Activated naive CD4-positive, alpha-beta T cell treated with anti-CD3 and anti-CD28 coated beads, Interleukin-2, amount 50 U/mL, for 16 hours (primary cell): ENCODE data around the gene USP11.

Source experiments
- DNase-seq: peaks from one replicate; pipeline ENCODE4 v3.0.0-alpha.2; 2020

The USP11 gene

DNA sequence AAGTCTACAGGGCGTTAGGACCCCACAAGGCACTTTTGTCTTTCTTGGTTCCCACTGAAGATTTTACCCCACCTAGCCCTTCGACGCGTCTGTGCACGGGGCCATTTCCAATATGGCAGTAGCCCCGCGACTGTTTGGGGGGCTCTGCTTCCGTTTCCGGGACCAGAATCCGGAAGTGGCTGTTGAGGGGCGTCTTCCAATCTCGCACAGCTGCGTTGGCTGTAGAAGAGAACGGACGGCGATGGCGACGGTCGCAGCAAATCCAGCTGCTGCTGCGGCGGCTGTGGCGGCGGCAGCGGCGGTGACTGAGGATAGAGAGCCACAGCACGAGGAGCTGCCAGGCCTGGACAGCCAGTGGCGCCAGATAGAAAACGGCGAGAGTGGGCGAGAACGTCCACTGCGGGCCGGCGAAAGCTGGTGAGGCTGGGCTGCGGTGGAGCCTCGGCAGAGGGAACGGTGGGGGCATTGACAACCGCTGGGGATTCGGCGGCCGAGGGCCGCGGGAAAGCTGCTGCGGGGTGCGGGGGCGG is at the start of gene USP11:
USP11 (plus strand) TSS at position 207 of the 530 bp plus-strand sequence; CDS start at position 242, 35 bp downstream.
- DNase-seq = peak; percentile 29

DNA sequence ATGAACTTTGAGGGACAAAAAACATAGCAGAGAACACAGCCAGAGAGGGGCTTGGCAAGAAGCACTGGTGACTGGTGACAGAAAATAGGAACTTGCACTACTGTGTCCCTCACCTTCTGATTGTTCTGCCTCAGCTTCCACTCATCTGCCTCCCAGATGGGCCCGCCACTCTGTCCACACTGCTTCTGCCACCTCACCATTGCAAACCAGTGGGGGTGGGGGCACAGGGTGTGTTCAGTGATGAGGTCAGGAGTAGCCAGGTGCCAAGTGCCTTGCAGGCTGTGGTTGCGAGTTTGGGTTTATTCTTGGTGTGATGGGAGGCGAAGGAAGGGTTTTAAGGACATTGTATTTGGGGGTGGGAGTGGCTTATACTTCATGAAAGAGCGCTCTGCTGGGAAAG is 48.3 kb upstream of the USP11 start:
- DNase-seq = no peak

DNA sequence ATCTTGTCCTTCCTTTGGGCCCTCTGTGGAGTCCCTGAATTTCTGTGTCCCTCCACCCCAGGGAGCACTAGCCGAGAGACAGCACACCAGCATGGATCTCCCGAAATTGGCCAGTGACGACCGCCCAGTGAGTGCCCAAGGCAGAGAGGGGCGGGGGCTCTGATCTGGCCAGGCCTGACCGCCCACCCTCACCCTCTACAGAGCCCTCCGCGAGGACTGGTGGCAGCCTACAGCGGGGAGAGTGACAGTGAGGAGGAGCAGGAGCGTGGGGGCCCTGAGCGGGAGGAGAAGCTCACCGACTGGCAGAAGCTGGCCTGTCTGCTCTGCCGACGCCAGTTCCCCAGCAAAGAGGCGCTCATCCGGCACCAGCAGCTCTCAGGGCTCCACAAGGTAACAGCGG is 47.6 kb upstream of the USP11 start:
- DNase-seq = no peak

DNA sequence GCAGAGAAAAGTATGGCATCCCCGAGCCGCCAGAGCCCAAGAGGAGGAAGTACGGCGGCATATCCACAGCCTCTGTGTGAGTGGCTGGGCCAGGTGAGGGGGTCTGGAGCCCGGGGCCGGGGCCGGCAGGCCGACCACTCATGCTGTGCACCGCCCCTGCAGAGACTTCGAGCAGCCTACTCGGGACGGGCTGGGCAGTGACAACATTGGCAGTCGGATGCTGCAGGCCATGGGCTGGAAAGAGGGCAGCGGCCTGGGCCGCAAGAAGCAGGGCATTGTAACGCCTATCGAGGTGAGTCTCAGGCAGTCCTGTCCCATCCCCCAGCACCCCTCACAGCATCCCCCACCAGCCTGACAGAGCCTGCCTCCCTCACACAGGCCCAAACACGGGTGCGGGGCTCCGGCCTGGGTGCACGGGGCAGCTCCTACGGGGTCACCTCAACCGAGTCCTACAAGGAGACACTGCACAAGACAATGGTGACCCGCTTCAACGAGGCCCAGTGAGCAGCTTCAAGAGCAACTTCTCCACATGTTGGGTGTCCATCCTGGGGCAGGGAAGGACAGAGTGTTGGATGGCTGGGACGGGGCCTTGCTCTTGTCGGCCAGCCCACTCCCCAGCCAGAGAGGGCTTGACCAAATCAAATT is 46.6 kb upstream of the USP11 start:
- DNase-seq = no peak

DNA sequence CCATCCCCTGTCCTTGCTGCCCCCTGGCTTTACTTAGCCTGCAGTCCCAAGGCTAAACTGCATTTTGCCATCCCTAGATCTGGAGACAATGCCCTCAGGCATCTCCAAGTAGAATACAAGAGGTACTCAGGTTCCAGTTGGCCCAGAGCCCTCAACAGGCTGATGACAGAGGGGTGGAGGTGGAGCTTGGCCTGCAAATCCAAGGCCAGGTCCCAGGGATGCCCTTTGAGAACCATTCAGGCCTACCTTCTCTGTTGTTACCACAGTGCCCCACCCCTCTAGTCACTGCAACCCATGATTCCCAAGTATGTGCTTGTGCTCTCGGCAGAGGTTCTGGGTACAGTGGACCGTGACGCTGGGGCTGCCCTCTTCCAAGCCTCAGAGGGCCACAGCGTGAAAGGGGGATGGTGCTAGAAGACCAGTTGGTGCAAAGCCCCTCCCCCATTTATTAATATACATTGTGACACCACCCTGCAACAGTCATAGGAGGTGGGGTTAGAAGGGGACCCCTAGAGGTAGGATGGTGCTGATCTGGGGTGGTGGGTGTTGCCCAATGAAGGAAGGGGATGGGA is 45.6 kb upstream of the USP11 start:
- no peak for DNase-seq

DNA sequence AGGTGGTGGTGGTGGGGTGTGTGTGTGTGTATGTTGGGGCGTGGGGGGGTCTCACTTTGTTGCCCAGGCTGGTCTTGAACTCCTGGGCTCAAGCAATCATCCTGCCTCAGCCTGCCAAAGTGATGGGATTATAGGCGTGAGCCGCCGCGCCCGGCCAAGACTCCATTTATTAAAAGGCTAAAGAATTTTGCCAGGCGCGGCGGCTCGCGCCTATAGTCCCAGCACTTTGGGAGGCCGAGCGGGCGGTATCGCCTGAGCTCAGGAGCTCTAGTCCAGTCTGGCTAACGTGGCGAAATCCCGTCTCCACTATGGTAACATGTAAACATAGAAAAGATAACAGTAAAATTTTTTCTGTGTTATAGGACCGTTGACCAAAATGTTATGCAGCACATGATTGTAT is 42.9 kb upstream of the USP11 start:
- DNase-seq = no peak

DNA sequence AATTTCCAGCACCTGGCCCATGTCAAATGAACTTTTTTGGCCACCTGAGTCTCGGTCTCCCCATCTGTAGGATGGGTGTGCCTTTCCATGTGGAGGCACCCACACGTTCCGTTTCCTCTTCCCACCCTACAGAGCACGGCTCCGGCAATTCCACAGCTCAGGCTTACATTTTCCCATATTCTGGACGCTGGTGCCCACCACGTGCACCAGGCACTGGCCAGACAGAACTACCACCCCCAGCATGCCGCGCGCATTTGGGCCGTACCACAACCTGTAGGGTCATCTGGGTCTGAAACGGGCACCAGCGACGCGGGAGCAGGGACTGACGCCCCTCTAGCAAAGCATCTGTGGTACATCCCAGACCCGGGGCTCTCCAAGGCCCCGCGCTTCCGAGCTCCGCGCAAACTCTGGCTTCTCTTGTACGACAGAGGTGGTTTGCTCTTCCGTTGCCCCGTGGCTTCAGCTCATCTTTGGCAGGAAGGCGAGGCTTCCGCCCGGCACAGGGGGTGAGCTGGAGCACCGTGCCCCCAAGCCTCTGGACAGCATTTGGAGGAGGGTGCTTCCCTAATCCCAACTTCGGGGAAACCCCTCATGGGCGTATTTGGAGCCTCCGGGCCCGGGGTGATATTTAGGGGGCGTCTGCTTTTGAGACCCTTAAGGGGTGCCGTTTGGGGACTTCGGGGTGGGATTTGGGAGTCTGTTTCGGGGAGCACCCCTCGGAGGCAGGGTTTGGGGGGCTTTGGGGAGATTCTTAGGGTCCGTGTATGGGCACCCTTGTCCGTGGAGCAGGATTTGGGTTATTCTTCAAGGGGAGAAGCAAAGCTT is 42.2 kb upstream of the USP11 start:
- peak; percentile 85 for DNase-seq

DNA sequence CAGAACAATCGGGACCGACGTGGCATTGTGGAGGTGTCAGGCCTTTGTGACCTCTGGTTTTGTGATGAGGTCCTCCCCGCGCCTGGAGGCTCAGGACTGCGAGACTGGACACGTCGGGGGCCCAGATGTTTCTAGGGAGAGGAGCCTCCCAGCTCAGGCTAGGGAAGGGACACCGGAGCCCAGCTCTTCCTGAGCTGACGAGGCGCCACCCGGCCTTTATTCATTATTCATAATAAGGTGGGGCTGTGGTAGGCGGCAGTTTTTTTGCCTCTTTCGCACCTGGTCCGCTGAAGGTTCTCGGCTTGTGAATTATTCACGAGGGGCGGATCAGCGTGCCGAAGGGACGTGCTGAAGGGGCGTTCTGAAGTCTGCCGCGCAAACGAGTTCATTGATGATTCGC is 41.5 kb upstream of the USP11 start:
- DNase-seq = peak; percentile 64

DNA sequence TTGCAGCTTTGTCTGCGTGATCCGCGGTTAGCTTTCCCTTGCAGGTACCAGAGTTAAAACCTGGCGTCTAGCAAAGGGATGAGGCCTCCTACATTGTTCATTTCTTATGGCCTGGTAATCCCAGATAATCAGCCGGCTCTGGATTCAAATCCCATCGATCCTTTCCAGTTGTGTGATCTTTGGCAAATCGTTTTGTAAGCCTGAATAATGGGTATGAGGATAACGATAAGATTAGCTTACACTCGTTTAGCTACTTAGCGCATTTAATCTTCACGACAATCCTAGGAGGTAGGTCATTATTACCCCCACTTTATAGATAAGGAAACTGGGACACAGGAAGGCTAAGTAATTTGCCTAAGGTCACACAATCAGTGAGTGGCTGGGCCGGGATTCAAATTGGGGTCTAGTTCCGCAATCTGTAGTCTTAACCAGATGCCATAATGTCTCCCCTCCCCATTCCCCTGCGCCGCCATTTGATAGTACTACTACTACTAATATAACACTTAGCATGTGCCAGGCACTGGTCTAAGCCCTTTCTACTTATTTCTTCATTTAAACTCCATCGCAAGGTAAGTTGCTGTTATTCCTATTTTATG is 40.9 kb upstream of the USP11 start:
- no peak for DNase-seq

DNA sequence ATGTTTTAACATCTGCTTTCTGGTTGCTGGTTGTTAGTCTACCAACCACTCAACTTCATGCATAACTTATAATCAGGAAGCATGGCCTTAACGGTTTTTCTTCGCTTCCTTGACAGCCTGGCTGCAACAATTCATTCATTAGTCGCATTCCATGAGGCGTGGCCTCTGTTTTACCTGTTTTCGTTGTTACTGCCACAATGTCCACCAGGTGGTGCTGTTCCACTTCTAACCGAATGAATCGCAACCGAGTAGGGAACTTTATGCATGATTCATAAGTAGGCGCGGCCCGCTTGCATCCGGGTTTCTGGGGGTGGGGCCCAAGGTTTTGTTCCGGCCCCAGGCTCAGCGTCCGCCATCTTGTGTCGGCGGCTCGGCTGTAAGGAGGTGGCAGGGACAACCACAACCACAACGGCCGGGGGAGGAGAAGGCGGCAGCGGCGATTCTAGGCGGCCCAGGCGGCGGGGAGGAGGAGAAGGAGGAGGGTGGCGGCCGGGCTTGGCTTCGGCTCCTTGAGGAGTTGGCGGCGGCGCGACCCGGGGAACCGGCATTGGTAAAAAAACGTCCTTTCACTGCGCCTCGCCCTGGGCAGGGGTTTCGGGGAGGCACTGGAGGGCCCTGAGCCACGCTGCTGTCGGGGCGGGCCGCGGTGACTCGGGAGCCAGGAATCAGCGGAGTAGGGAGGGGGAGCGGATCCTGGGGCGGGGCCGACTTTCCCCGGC is 39.2 kb upstream of the USP11 start, which contains the start of gene UBA1:
UBA1 (plus strand) TSS at position 355 of the 719 bp plus-strand sequence. CDS start 4,974 bp downstream, outside the sequence.
- peak; percentile 89 for DNase-seq

DNA sequence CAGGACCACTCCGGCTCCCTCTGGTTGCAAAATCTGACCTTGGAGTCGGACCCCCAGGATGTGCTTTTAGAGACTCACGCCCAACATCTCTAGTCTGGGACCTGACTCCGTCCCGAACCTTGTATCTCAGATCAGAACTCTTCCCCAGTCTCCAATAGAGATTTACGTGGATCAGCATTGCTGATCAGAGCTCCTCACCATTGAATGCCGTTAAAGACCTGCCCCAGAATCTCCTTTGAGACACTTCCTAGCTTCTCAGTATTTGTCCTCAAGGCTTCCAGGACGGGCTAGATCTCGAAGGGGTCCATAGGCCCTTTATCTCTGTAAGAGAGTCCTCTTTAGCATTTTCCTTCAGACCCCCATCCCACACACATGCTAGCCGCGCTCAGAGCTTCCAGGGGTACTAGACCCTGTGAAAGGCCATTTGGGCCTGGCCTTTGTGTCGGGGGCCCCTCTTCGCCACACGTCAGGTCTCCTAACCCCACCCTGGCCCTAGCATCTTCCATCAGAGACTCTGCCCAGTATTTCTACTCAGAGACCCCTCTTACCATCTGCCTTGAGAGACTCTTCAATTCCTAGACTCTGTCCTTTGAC is 38.5 kb upstream of the USP11 start:
- DNase-seq = no peak

DNA sequence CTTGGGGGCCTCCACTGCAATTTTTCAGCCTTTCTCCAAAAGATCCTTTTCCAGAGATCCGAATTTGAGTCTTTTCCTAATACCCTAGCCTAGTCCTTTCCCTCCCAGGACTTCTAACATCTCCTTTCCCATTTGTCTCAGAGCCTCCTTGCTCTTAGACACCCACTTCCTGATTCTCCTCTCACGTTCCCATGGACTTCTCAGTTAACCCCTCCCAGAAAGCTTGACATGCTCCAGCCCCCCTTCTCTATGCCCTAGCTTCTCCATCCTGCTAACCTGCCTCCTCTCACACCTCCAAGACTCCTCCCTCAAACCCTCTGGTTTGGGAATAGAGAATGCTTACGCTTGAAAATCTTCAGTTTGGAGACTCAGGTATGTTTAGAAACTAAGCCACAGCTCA is 36.7 kb upstream of the USP11 start:
- no peak for DNase-seq

DNA sequence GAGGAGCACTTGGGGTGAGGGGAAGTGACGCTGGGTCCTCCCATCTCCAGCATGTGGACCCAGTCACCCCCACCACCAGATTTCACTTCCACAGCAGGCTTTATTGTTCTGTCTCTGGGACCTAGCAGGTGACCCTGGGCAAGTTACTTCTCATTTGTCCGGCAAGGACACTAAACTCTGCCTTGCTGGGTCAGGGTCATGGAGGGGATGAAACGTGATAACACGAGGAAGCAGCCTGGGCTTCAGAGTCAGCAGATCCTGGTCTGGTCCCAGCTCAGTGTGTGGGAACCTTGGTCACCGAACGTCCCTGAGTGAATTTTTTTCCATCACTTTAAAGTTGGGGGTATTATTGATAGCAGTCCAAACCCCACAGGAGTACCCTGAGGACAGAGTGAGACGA is 35.3 kb upstream of the USP11 start:
- no peak for DNase-seq

DNA sequence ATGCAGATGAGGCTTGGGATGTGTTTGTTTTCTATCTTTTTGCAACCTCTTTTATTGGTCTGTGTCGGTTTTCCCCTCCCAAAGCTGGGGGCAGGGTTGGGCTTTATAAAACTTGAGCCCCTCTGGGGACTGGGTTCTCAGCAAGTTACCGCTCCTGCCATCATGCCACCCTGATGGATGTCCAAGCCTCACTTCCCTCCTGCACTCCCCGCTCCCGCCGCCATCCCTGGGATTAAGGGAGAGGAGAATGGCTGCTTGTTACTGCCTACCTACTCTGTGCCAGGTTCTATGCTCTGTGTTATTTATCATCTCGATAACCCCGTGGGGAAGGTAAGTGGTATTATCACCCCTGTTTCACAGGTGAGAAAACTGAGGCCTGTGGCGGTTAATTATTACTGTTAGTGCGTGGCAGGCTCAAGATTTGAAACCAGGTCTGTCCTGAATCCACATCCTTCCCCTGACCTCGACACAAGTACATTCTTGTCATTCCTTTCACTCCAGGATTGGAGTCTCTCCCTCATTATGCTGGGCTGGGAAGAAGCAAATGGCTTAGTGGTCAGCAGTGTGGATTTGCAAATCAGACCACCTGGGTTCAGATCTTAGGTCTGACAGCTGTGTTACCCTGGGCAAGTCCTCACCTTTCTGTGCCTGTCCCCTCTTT is 34.7 kb upstream of the USP11 start:
- DNase-seq = no peak

DNA sequence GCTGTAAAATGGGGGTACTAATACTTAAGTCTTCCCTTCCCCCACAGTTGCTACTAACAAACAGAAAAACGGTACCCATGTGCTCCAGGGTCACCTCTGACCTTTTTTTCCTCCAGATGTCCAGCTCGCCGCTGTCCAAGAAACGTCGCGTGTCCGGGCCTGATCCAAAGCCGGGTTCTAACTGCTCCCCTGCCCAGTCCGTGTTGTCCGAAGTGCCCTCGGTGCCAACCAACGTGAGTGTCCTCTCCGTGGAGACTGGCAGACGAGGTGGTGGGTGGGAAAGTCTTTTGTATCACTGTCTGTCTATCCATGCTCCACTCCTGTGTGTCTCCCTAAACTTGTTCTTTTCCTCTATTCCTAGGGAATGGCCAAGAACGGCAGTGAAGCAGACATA is 34.1 kb upstream of the USP11 start:
- DNase-seq = no peak

DNA sequence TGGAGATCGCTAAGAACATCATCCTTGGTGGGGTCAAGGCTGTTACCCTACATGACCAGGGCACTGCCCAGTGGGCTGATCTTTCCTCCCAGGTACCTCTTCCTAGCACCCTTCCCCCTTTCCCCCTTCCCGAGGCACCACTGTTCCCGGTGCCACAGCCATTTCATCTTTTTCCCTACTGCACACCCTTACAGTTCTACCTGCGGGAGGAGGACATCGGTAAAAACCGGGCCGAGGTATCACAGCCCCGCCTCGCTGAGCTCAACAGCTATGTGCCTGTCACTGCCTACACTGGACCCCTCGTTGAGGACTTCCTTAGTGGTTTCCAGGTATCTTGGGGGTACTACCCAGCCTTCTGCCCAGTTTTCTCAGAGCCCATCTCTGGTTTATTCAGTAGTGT is 33.5 kb upstream of the USP11 start:
- no peak for DNase-seq

DNA sequence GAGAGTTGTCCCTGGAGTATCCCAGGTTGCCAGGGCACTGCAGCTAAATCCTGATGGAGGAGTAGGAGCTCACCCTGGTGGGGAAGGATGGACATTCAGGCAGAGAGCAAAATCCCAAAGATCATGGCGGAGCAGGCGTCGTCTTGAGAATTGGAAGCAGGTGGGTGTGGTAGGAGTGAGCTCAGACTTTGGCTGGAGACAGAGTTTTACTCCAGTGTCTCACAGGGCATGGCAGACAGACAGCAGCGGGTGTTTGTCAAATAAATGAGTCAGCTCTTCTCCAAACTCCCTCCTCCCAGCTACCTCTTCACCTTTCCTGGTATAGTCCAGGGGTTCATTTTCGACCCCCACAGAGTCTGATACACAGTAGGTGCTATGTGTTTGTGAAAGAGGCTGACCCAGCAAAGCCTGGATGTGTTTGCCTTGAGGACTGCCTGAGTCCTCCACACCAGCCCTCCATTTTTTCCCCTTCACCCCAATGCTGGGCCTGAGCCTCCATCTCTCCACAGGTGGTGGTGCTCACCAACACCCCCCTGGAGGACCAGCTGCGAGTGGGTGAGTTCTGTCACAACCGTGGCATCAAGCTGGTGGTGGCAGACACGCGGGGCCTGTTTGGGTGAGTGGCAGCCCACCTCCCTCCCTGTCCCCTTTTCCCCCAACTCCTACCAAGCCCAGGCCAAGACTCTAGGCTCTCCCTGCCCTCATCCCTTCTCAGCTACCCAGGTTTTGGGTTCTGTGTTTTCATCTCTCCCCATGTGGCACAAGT is 32.2 kb upstream of the USP11 start:
- DNase-seq = no peak

DNA sequence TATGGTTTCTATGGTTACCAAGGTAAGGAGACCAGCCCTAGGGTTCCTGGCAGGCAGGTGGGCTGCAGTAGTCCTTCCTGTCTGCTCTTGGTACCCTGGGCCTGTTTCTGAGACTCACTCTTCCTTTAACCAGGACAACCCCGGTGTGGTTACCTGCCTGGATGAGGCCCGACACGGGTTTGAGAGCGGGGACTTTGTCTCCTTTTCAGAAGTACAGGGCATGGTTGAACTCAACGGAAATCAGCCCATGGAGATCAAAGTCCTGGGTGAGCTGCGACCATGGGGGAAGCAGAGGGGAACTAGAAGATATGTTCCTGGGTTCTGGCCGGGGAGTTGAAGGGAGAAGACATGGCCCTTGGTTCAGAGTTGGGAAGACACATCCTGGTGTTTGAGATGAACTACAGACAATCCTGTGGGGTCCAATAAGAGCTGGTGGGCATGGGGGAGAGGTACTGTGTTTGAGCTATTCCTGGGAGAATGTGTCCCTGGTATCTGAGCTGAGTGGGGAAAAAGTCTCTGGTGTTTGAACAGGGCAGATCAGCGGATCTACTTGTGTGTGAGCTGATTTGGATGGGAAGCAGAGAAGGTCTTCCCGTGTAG is 31.4 kb upstream of the USP11 start:
- DNase-seq = no peak

DNA sequence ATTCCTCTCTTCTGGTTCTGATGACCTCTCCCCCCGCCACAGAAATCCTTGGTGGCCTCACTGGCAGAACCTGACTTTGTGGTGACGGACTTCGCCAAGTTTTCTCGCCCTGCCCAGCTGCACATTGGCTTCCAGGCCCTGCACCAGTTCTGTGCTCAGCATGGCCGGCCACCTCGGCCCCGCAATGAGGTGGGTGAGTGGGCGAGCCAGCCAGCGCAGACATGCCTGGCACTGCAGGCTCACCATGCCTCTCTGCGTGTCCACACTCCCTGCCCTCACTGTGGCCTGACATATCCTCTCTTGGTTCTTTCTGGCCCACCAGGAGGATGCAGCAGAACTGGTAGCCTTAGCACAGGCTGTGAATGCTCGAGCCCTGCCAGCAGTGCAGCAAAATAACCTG is 30.5 kb upstream of the USP11 start:
- no peak for DNase-seq

DNA sequence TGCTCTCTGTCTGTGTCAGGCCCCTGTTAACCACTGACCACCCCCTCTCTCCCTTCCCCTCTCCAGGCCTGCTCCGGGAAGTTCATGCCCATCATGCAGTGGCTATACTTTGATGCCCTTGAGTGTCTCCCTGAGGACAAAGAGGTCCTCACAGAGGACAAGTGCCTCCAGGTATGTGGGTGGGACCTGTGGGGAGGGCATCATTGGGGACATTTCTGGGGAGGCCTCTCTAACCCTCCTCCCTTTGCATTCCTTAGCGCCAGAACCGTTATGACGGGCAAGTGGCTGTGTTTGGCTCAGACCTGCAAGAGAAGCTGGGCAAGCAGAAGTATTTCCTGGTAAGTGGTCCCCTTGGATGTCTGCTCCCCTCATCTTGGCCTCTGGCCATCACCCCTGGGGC is 29.9 kb upstream of the USP11 start:
- no peak for DNase-seq

DNA sequence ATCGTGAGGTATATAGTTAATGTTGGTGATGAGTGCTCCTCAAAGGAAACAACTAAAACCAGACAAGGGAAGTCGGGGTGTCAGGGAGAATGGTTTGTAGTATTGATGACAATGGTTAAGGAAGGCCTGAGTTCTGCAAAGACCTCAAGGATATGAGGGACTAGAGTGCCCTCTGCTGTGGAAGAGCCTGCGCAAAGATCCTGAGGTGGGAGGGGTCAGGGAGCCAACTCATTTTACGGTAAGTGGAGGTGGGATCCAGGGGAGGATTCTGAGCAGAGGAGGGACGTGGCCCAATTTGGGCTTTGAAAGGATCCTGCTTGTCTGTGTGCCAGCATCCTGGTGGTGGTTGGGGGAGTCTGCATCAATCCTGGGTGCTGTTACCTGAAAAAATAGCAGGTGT is 27.8 kb upstream of the USP11 start:
- DNase-seq = no peak
